NCI-H524 treated with DMSO at 0.1 percent for 48 hours (cell line): Measurements from ENCODE around the gene CD8B2.
"Not testable (repeated sequence)": the region's sequence is repeated elsewhere in the genome, so short reads cannot be mapped to it uniquely, and the experiment has no call there.

Experiments
- DNase-seq: peaks from one replicate; lab custom pipeline; 2025; lab: John Stamatoyannopoulos, UW

Gene CD8B2

DNA sequence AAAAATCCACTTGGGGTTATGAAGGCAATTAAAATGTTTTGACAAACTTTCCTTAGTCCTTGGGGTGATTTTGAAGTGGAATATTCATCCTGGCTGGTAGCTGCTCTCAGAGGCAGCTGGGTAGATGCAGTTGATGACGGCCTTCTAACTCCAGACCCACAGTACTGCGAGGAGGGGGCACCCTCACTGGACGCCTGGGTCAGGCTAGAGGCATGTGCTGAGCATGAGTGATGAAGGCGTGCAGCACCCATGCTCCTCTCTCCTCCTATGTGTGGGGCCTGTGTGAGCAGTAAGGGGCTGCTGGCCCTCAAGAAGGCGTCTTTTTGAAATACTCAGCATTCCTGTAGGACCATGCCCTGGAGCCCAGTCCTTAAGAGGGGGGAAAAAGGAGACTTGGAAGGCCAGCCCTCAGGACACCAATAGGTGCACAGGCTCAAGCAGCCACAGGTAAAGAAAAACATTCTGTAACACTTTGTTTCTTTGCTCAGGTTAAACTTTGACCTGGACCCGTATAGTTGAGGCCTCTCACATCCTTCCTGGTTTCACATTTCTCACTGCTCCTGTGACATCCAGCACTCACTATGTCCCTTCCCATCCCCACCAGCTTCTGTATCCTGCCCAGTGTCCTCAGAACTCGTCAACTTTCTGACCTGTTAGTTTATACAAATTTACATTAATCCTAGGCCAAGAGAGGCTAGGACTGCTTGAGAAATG, 64.4 kb downstream of the CD8B2 start:
- DNase-seq: no peak

DNA sequence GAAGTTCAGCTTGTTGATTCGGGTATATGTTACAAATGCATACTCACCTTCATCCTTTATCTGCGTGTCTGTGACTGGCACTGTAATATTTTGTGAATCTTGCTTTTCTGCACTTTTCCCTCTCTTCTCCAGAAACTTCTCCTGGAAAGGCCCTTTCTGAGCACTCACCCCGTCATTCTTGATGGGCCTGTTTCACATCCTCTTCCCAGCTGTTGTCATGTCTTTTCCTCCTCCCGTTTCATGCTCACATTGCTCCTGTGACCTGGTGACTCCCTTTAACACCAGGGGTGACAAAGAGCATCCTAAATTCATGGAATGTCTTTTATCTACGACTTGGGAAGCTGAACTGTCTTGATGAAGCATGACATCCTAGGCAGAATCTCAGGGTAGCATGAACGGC, 65.8 kb downstream of the CD8B2 start:
- no peak for DNase-seq

- DNase-seq: no peak
Observed at GRCh38 chr2:106553321-106553720, 66.2 kb downstream of the CD8B2 start.

DNA sequence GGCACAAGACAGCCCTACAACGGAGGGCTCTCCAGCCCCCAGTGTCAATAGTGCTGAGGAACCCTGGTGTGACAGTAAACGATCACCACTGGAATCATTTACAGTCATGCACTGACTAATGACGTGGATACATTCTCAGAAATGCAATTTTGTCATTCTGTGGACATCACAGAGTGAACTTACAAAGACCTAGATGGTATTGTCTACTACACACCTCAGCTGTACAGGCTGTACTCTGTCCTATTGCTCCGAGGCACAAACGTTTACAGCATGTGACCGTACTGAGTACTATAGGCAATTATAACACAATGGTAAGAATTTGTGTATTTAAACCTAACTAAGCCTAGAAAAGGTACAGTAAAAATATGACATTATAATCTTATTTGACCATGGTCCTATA, 67.2 kb downstream of the CD8B2 start:
- no peak for DNase-seq

- no peak for DNase-seq
Observed at GRCh38 chr2:106555053-106555452, 67.9 kb downstream of the CD8B2 start.

GRCh38 chr2:106559786-106560185, 72.6 kb downstream of the CD8B2 start:
- not testable (repeated sequence) for DNase-seq

GRCh38 chr2:106560773-106561172, 73.6 kb downstream of the CD8B2 start:
- DNase-seq: no peak

- peak; percentile 74 for DNase-seq
Observed at GRCh38 chr2:106561356-106561755, 74.2 kb downstream of the CD8B2 start.

GRCh38 chr2:106561803-106562202, 74.6 kb downstream of the CD8B2 start:
- no peak for DNase-seq

GRCh38 chr2:106562268-106563186, 75.4 kb downstream of the CD8B2 start:
- peak; percentile 13 for DNase-seq

GRCh38 chr2:106563195-106563594, 76.0 kb downstream of the CD8B2 start:
- DNase-seq: peak; percentile 19

DNA sequence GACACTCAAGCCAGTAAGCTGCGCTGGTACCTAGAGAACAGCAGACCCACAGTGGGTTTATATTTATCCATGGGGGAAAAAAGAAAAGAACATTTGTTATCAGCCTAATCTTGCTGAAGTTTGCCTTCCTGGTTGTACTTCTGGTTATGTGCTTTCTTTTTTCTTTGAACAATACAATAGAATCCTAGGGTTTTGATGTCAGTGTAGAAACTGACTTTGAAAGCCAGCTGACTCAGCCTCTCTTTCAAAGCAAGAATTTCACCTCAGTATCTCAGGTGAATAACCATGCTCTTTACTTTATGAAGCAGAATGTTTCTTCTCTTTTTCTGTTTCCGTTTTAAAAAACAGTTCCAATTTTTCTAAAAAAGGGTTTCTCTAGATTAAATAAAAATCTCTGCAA, 78.4 kb downstream of the CD8B2 start:
- no peak for DNase-seq

- no peak for DNase-seq
Observed at GRCh38 chr2:106566050-106566449, 78.9 kb downstream of the CD8B2 start.

DNA sequence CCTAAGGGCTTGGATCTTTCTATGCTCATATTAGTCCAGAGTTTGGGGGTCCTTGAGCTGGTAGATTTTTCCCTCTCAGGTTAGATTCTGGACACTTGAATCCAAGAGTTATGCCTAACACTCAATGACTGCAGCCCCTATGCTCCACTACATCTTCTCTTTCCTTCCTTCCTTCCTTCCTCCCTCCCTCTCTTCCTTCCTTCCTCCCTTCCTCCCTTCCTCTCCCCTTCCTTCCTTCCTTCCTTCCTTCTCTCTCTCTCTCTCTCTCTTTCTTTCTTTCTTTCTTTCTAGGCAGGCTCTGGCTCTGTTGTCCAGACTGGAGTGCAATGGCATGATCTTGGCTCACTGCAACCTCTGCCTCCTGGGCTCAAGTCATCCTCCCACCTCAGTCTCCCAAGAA, 79.3 kb downstream of the CD8B2 start:
- not testable (repeated sequence) for DNase-seq

DNA sequence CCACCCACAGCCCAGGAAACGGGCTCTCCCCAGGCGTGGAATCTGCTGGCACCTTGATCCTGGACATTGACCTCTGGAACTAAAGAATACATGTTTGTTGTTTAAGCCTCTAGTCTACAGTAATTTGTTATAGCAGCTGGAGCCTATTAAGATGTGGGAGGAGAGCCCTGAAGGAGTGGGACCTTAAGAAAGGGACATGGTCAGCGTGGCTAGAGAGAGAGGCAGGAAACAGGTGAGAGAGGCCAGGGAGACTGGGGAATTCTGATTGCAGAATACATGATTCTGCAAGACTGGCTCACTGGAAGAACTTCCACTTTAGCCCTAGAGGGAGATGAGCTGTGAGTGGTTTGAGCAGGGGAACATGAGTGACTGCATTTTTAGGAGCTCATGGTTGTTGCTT, 83.2 kb downstream of the CD8B2 start:
- DNase-seq: no peak
